Measurements from ENCODE around the gene MEAF6.

GRCh38 chr1:37456614-37457013, 58.0 kb downstream of the MEAF6 start:
- TF ChIP-seq CTCF (IDR thresholded peaks at IDR 0.05) = no peak
- no peak for TF ChIP-seq POLR2AphosphoS5 (IDR thresholded peaks at IDR 0.05)
